GM21447 (cell line): ENCODE results near the gene CCDC194.
"Not testable (repeated sequence)": the region's sequence is repeated elsewhere in the genome, so short reads cannot be mapped to it uniquely, and the experiment has no call there.

ENCODE experiments used
- ATAC-seq: cut with Tn5 transposase; IDR thresholded peaks from one replicate; pipeline ENCODE4 v1.9.1; 2021; ENCODE audit not compliant: unreplicated experiment

CCDC194 gene

DNA sequence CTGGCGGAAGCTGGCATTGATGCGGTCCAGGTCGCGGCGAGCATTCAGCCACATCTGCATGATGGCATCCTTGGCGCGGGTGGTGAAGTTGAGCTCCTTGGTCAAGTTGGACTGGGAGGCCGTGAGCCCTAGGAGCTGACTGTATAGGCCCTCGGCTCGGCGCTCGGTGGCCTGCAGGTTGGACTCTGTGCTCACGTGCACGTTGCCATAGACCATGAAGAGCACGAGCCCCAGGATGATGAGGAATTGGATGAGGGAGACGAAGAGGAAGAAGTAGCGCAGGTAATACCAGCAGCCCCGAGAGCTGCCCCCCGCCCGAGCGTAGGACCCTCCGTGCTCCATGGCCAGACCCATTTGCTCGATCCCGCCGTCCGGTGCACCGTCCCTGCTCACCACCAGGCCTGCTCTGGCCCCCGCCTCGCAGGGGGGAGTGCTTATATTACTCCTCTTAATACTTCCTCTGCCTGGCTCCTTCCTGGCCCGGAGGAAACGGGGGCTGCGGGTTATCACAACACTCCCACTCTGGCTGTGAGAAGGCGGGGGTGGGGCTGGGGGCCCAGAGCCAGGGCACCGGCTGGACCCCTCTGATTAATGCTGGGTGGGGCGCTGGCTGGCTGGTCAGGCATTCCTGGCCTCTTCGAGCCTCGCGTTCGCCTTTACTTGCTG, 16.9 kb downstream of the CCDC194 start, which contains the start of gene PLVAP:
Gene PLVAP, minus strand, starts transcription at position 408 of the 666 bp plus-strand sequence. Its CDS starts 54 bp downstream, at position 354.
- no peak for ATAC-seq

GRCh38 chr19:17370026-17370587, 23.9 kb downstream of the CCDC194 start:
- peak; percentile 92 for ATAC-seq

DNA sequence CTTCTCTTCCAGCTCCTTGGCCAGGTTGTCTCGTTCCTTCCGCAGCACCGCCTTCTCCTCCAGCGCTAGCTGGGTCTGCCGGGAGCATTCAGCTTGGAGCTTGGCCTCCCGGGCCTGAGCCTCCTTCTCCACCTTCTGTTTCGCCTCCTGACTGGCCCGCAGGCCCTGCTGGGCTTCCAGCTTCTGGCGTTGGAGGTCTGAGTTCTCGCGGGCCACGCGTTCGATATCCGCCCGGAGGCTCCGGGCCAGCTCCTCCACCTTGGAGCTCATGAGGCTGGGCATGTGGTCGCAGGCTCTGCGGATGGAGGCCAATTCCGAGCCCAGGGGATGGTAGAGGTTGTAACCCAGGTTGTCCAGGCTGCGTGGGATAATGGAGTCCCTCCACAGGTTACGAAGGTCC, 28.6 kb downstream of the CCDC194 start:
- ATAC-seq, result no peak

- not testable (repeated sequence) for ATAC-seq
These were observed 30.0 kb downstream of the CCDC194 start for GRCh38 chr19:17363852-17364605.

- ATAC-seq, result no peak
These were observed 33.8 kb downstream of the CCDC194 start for GRCh38 chr19:17359905-17360800.

GRCh38 chr19:17358395-17358794, 35.6 kb downstream of the CCDC194 start:
- ATAC-seq, result no peak

- no peak for ATAC-seq
These were observed 36.3 kb downstream of the CCDC194 start for GRCh38 chr19:17357724-17358123.

GRCh38 chr19:17357078-17357666, 36.8 kb downstream of the CCDC194 start:
- ATAC-seq, result no peak

DNA sequence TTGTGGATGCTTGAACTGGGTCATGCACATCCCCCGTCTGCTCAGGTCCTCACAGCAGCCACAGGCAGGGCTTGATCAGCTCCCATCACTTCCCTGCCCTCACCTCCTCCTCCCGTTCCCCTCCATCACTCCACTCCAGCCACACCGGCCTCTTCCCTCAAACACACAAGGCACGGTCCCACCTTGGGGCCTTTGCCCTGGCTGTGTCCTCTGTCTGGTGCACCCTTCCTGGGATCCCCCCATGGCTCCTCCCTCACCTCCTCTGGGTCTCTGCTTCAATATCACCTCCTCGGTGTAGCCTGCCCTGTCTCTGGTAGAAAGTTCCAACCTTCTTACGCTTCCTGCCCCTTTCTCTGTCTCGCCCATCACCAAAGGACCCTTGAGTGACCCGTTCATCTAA, 40.6 kb downstream of the CCDC194 start:
- ATAC-seq, result no peak

GRCh38 chr19:17352608-17353280, 41.3 kb downstream of the CCDC194 start:
- ATAC-seq, result no peak

DNA sequence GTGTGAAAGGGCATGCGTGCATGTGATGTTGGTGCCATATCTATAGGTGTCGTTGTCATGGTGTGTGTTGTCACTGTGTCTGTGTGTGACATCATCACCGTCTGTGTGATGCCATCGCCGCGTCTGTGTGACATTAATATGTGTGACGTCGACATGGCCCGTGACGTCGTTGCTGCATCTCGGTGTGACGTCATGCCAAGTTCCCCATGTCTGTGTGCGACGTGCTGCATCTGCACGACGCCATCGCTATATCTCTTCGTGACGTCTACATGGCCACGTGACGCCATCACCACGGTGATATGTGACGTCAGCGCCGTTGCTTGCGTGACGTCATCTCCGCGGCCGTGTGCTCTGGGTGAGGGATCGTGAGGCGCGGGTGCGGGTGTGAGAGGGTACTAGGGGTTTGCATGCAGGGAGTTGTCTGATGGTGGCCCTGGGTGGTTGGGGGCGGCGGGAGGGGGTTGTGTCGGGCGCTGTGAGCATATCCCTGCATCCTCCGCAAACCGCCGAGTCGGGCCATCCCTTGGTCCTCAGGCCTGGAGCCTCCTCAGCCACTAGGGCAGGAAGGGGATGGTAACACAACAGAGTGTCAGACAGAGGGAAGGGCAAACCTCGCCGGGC, 42.1 kb downstream of the CCDC194 start:
- no peak for ATAC-seq

DNA sequence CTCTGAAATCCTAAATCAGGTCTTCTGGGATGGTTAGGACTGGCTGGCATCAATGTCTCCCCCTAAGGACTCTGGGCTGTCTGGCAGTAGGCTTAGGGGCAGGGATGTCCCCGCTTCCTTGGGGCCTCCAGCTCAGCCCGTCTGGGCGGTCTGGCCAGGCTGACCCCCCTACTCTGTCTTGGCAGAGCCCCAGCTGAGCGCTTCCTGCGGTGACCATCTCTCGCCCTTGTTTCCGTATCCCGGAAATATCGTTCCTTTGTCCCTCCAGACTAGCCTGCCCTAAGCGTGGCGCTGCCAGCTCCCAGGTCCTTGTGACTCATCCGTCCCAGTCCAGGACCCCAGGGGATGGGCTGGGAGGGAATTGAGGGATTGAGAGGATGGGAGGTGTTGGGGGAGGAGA, 45.3 kb downstream of the CCDC194 start:
- ATAC-seq, result no peak

- ATAC-seq, result no peak
These were observed 46.1 kb downstream of the CCDC194 start for GRCh38 chr19:17347877-17348276.

DNA sequence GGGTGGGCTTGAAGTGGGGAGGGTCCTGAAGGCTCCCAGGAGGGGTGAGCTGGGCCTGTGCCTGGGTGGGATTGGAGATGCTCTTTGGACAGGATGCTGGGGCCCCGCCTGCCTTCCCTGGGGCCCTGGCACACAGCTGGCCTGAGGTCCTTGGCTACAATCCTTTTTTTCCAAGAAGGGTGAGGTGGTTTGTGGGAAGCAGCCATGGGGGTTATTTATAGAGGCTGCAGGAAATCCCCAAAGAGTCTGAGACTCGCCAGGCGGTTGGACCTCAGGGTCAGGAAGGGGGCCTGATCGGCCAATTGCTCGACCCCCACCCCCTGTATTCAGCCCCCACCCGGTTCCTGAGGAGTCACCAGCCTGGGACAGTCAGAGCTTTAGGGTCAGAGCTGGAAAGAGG, 46.6 kb downstream of the CCDC194 start:
- ATAC-seq, result no peak

DNA sequence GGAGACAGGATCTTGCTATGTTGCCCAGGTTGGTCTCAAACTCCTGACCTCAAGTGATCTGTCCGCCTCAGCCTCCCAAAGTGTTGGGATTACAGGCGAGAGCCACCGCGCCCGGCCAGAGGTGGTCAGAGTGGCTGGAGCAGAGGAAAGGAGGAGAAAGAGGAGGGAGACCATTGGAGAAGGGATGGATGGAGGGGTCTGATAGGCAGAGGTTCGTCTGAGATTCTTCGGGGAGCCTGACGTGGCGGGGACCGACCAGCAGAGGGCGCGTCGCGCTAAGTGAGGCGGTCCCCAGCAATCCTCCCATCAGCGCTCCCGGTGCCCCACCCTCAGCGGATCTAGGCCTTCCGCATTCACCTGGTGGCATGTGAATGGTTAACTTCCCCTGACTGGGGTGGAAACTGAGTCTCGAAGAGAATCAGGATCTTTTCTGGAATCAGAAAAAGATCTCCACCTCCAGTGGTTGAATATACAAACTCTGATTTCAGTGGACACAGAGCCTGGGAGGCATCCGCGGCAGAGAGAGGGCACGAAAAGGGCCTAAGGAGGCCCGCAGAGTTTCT, 47.8 kb downstream of the CCDC194 start:
- no peak for ATAC-seq

GRCh38 chr19:17341845-17342244, 52.2 kb downstream of the CCDC194 start:
- no peak for ATAC-seq

DNA sequence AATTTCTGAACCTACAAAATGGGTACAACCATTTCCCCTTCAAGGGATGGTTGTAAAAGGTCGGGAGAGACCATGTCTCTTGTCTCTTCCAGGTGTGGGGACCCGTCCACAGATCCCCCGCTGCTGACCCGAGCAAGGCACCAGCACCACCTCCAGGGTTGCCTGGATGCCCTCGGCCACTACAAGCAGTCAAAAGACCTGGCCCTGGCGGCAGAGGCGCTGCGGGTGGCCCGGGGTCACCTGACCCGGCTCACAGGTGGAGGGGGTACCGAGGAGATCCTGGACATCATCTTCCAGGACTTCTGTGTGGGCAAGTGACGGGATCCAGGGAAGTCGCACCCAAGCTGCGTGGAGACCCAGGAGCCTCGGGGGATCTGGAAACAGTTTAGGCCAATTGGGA, 52.6 kb downstream of the CCDC194 start:
- ATAC-seq, result no peak

DNA sequence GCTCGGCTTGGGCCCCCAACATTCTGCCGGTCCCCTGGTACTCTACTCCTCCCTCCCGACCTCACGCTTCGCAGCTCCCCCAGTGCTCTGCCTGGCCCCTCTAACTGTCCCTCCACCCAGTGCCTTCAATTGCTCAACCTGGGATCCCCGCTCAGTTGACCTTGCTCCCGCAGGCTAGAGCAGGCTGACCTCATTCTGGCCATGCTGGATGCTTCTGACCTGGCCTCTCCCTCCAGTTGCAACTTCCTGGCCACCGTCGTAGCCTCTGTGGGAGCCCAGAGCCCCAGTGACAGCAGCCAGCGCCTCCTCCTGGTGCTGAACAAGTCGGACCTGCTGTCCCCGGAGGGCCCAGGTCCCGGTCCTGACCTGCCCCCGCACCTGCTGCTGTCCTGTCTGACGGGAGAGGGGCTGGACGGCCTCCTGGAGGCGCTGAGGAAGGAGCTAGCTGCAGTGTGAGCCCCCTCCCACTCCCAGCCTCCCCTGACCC, 53.1 kb downstream of the CCDC194 start:
- ATAC-seq, result no peak
